Neuron (in vitro differentiated cells): ENCODE measurements around the gene LENG9.
"Not testable (repeated sequence)": the region's sequence is repeated elsewhere in the genome, so short reads cannot be mapped to it uniquely, and the experiment has no call there.

Experiments
- H2AFZ ChIP-seq: one replicate; pipeline ENCODE4 v1.6.1; 2013; ENCODE audit warnings: low read depth, mild to moderate bottlenecking, inconsistent platforms, low read length, moderate library complexity
- H3K27me3 ChIP-seq: one replicate; pipeline ENCODE4 v1.6.1; 2013; ENCODE audit warnings: low read length; ENCODE audit not compliant: insufficient read depth
- H3K36me3 ChIP-seq: one replicate; pipeline ENCODE4 v1.6.1; 2013; ENCODE audit warnings: low read length; ENCODE audit not compliant: insufficient read depth
- H3K4me1 ChIP-seq: one replicate; pipeline ENCODE4 v1.6.1; 2013; ENCODE audit warnings: low read length; ENCODE audit not compliant: insufficient read depth
- H3K4me3 ChIP-seq: 2 replicates; pipeline ENCODE4 v1.5.1; 2013; ENCODE audit warnings: mild to moderate bottlenecking, low read length, moderate library complexity
- H3K9me3 ChIP-seq: one replicate; pipeline ENCODE4 v1.6.1; 2013; ENCODE audit warnings: low read length

Gene LENG9

DNA sequence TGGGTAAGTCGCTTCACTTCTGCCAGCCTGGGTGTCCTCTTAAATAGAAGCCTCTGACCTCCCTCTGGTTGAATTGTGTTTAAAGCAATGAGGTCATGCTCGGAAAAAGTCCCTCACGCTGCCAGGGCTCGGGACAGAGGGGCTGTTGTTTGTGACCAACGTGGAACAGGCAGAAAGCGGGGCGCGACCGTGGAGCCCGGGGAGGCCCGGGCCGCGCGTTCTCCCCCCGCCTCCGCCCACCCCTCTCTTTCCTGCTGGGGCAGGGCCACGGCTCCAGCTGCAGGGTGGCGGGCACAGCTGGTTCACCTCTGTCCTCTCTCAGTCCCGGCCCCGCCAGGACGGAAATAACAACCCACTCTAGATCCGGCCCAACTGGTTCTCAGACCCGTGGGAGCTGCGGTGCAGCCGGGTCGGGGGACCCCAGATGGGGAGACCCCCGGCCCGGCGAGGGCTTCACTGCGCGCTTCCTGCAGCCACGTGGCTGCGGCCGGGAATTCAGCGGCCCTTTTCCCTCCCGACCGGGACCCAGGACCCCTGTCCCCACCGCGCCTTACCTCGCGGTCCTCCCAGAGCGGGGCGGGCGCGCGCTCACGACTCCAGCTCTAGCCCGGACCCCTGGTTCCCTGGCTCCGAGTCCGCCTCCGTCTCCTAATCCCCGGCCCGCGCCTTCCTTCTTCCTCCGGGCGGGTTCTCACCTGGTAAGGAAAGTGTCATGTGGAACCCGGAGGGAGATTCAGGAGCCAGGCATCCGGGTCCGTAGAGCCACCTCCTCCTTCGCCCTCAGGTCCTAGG lies 7.6 kb upstream of the LENG9 start:
- Histone ChIP-seq H3K36me3 (no peaks in the 10 kb centered on the region), H3K9me3 (no peaks in the 10 kb centered on the region), H2AFZ (no peak overlapping the region), H3K4me1 (peaks cover 18% of the 10 kb centered on the region), H3K27me3 (no peaks in the 10 kb centered on the region), H3K4me3 (no peak overlapping the region)

DNA sequence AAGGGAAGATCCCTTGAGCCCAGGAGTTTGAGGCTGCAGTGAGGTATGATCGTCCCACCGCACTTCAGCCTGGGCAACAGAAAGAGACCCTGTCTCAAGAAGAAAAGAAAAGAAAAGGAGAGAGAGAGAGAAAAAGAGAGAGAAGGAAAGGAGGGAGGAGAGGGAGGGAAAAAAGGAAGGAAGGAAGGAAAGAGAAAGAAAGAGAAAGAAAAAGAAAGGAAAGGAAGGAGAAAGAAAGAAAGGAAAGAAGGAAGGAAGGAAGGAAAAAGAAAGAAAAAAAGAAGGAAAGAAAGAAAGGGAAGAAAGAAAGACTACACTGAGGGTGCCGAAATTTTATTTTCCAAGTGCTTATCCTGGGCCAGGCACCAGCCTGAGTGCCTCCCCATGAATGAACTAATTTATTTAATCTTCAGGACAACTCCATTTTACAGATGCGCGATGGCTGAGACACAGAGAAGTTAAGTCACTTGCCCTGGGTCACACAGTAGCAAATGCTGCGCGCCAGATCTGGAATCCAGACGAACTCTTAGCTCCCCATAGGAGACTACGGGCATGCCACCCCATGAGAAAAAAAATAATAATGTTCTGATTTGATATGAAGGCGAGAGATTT lies 6.8 kb upstream of the LENG9 start:
- Histone ChIP-seq H3K4me1 (peaks cover 18% of the 10 kb centered on the region), H3K9me3 (no peaks in the 10 kb centered on the region), H3K4me3 (no peak overlapping the region), H2AFZ (no peak overlapping the region), H3K27me3 (no peaks in the 10 kb centered on the region), H3K36me3 (no peaks in the 10 kb centered on the region)

DNA sequence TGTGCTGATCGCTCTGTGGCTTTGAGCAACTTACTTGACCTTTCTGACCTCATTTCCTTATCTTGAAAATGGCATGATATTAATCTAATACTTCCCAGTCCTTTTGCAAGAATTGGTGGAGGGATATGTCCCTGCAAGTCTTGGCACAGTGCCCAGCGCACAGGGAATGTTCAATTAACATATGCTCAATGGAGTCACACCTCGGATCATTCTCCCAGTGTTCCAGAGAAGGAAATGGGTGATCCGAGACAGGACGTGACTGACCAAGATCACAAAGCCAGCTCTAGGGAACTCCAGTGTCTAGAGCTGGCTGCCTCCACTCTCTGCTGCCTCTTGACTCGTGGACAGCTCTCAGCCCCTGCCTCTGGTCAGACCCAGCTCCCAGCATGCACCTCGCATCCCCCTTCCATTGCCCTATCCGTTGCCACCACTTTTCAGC lies 5.9 kb upstream of the LENG9 start:
- Histone ChIP-seq H3K36me3 (no peaks in the 10 kb centered on the region), H3K9me3 (no peaks in the 10 kb centered on the region), H2AFZ (no peak overlapping the region), H3K4me3 (no peak overlapping the region), H3K4me1 (peaks cover 21% of the 10 kb centered on the region), H3K27me3 (no peaks in the 10 kb centered on the region)

DNA sequence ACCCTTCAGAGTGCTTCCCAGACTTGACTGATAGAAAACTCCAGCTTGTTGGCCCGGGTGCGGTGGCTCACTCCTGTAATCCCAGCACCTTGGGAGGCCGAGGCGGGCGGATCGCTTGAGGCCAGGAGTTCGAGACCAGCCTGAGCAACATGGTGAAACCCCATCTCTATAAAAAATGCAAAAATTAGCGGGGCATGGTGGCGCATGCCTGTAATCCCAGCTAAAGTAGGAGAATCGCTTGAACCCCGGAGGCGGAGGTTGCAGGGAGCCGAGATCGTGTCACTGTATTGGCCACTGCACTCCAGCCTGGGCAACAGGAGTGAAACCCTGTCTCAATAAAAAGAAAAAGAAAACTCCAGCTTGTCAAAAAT lies 2.5 kb upstream of the LENG9 start:
- H3K4me3 ChIP-seq, H3K27me3 ChIP-seq, H3K9me3 ChIP-seq, H2AFZ ChIP-seq: not testable (repeated sequence)
- Histone ChIP-seq H3K4me1 (peaks cover 15% of the 10 kb centered on the region), H3K36me3 (peaks cover 10% of the 10 kb centered on the region)

DNA sequence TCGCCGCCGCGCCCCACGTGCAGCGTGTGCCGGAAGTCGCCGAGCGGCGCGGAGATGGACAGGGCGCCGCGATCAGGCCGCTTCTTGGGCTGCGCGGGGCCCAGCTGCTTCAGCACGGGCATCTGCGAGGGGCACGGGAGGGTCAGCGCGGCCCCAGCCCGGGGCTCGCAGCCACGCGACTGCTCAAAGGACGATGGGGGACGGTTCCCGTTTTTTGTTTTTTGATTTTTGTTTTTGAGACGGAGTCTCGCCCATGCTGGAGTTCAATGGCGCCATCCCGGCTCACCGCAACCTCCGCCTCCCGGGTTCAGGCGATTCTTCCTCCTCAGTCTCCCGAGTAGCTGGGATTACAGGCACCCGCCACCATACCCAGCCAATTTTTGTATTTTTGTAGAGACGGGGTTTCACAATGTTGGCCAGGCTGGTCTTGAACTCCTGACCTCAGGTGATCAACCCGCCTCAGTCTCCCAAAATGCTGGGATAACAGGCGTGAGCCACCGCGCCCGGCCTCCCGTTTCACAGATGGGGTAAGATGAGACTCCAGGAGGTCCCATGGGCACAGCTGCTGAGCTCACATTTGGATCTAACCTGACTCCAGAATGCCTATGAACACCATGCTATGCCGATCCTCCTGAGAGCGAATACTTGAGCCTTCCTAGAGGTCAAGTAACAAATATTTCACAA lies 2.0 kb upstream of the LENG9 start:
- Histone ChIP-seq H3K27me3 (no peaks in the 10 kb centered on the region), H2AFZ (no peak overlapping the region), H3K4me1 (peaks cover 10% of the 10 kb centered on the region), H3K9me3 (no peaks in the 10 kb centered on the region), H3K4me3 (no peak overlapping the region), H3K36me3 (peaks cover 14% of the 10 kb centered on the region)

DNA sequence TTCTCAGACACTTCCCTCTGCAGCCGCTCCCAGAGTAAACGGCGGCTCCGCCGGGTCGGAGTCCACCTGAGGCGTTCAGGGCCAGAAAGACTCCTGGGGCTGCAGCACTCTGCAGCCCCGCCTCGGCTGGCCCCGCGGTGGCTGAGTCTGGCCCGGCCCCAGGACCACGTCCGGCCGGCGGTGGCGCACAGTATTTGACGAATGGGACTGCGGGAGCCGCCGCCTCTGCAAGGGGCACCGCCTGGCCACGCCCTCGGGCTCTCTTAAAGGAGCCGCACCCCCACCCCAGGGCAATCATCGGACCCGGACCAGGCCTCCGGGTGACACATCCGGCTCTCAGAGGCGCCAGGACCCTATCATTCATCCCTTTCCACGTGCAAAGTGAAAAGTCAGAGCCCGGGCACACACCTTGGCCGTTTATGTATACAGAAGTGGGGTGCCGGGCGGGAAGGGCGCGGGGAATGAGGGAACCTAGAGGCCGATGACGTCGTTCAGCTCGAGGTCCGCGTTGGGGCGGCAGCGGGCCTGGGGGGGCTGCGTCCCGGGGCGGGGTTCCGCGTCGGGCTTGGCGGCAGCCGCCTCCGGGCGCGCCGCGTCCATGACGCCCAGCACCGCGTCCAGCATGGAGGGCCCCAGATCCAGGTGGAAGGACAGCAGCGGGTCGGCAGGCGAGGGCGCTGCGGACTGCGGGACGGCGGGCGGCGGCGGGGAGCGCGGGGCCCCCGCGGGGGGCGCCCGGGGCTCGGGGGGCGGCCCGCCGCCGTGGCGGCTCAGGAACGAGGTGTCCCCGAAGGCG lies 1.2 kb upstream of the LENG9 start:
- peak overlapping the region; percentile 73 for H2AFZ ChIP-seq
- H3K4me1 ChIP-seq: peaks cover 7% of the 10 kb centered on the region
- H3K4me3 ChIP-seq: peak overlapping the region; percentile 65
- no peaks in the 10 kb centered on the region for H3K27me3 ChIP-seq
- H3K9me3 ChIP-seq: no peaks in the 10 kb centered on the region
- peaks cover 19% of the 10 kb centered on the region for H3K36me3 ChIP-seq

DNA sequence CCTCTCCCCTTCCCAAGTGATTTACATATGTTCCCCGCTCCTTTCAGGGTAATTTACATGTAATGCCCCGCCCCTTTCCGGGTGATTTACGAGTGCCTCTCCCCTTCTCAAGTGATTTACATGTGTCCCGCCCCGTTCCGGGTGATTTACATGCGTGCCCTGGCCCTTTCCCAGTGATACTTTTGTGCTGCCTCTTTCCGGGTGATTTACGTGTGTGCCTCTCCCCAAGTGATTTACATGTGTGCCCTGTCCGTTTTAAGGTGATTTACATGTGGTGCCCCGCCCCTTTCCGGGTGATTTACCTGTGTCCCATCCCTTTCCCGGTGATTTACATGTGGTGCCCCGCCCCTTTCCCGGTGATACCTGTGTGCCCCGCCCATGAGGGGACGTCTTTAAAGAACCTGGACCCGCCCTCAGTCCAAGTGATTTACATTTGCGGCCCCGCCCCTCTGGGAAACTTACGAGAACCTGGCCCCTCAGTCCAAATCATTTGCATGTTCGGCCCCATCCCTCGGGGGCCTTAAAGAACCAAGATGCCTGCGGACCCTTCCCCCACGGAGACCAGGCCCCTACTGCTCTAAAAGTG lies 559 bp upstream of the LENG9 start:
- no peaks in the 10 kb centered on the region for H3K27me3 ChIP-seq
- no peaks in the 10 kb centered on the region for H3K9me3 ChIP-seq
- H3K36me3 ChIP-seq: peaks cover 26% of the 10 kb centered on the region
- H2AFZ ChIP-seq: peak overlapping the region; percentile 73
- H3K4me3 ChIP-seq: peak overlapping the region; percentile 65
- H3K4me1 ChIP-seq: peaks cover 7% of the 10 kb centered on the region

DNA sequence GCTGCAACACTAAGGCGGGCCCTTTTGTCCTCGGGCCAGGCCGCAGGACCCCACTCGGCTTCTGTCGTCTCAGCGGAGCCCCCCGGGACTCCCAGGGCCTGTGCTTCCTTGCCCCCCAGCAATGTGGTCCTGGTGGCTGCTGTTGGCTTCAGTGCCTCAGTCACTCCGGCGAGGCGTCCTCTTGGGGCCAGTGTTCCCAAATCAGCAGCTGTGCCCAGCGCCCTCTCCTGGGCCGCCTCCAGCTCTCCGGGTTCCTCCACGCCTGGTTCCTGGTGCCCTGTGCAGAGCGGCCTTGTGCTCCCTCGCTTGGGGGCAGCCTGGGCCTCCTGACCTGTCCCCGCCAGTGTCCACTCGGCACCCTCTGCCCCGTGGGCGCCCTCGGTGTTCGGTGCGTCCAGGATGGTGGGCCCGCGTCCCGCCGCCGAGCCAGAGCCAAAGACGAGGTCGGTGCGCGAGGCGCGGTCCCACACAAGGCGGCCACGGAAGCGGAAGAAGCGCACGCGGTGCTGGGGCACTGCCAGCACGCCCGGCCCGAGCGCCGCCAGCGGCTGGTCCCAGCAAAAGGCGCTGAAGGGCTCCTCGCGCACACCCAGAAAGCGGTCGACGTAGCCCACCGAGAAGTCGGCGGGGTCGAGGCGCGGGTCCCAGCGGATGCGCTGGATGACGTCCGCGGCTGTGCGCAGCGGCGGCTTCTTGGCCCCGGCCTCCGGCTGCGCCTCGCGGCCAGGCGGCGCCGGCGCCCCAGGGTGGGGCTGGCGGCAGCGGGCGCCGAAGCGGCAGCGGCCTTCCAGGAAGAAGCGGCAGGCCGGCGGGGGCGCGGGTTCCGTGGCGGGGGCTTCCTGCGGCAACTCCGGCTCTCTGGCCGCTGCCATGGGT lies 685 bp downstream of the LENG9 start:
- Histone ChIP-seq H3K27me3 (no peaks in the 10 kb centered on the region), H3K9me3 (no peaks in the 10 kb centered on the region), H3K4me1 (peaks cover 7% of the 10 kb centered on the region), H3K36me3 (peaks cover 39% of the 10 kb centered on the region), H3K4me3 (no peak overlapping the region), H2AFZ (no peak overlapping the region)

DNA sequence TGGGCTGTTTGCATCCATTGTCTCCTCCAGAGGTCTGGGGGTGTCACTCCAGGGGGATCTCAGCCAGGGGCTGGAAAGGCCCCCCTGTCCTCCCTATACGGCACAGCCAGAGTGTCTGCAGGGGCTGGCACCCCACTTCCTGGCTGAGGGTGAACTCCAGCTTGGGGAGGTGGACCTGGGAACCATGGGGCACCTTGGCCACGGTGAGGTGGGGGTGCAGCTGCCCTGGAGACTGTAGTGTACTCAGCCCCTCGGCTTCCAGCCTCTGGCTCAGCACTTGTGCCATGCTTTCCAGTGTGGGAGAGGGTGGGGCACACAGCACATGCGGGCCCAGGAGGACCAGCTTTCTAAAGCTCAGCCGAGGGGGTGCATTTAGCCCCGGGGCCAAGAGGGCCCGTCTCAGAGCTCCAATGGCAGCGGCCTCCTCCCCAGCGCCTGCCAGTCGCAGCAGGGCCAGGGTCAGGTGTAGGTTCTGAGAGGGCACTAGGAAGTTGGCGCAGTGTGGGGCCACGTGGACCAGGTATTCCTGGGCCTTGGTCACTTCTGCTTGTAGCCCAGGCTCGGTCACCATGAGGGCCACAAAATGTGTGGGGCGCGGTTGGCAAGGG lies 1.4 kb downstream of the LENG9 start:
- H2AFZ ChIP-seq: no peak overlapping the region
- peaks cover 7% of the 10 kb centered on the region for H3K4me1 ChIP-seq
- H3K27me3 ChIP-seq: no peaks in the 10 kb centered on the region
- no peaks in the 10 kb centered on the region for H3K9me3 ChIP-seq
- H3K36me3 ChIP-seq: peaks cover 44% of the 10 kb centered on the region
- H3K4me3 ChIP-seq: no peak overlapping the region

DNA sequence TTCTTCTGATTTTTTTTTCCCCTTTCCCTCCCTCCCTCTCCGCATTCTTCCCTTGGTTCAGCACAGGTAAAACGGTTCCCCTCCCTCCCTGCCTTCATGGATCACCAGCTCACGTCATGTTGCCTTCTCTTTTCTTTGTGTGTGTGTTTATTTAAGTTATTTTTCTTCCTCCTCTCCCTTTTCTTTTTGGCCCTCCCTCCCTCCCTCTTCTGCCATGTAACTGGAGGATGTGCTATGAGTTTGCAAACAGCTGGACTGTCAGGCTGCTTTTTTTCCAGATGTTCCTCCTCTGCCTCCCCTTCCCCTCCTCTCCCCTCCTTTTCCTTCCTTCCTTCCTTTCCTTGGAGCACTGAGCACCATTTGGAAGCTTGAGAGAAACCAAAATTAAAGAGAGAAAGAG lies 2.0 kb downstream of the LENG9 start:
- H3K4me3 ChIP-seq: no peak overlapping the region
- H3K36me3 ChIP-seq: peaks cover 50% of the 10 kb centered on the region
- H3K9me3 ChIP-seq: no peaks in the 10 kb centered on the region
- H2AFZ ChIP-seq: no peak overlapping the region
- H3K4me1 ChIP-seq: peaks cover 7% of the 10 kb centered on the region
- H3K27me3 ChIP-seq: no peaks in the 10 kb centered on the region

DNA sequence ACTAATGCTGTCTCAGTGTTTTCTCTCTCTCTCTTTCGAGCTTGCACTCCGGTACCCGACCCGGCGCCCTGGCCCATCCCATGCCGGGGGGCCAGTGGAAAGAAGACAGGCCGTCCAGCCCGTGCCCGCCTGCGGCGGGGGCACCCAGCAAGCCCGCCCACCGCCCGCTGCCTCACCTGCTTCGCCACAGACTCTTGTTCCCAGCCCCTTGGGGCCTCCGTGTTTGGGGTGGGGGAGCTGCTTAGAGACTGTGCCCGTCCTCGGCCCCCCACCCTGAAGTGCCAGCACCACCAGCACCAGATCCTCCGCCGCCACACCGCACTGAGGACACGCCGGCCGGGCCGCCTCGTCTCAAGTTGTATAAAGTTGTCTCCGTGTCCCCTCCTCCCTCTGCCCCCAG lies 2.4 kb downstream of the LENG9 start:
- Histone ChIP-seq H3K9me3 (no peaks in the 10 kb centered on the region), H3K4me1 (peaks cover 7% of the 10 kb centered on the region), H2AFZ (no peak overlapping the region), H3K4me3 (no peak overlapping the region), H3K36me3 (peaks cover 54% of the 10 kb centered on the region), H3K27me3 (no peaks in the 10 kb centered on the region)
